ENCODE results near the gene DPP10.

- TF ChIP-seq YY1 (IDR thresholded peaks at IDR 0.05; ENCODE audit: insufficient read depth, insufficient read length), result no peak
- no peak for TF ChIP-seq ZNF274 (IDR thresholded peaks at IDR 0.05; ENCODE audit: low read depth, low read length)
- TF ChIP-seq SUZ12 (IDR thresholded peaks at IDR 0.05; ENCODE audit: extremely low read depth, insufficient read depth, insufficient read length), result no peak
Measured at GRCh38 chr2:115422004-115422634, 979.7 kb downstream of the DPP10 start.

Measured in NT2/D1 (cell line).